ENCODE data around the gene CHCHD3. TPM values are rescaled to one million over a fixed set of nuclear protein-coding genes. Genes with fewer than 3 reads are reported as not detected.

Gene CHCHD3
- total RNA-seq, 4 donors from 2014 or later: 40.6 to 66.6 (median 48.1) TPM

GRCh38 chr7:132782777-132783640 is 298.9 kb downstream of the CHCHD3 start:
- Histone ChIP-seq H3K9me3 (no peaks in the 10 kb centered on the region), H3K36me3 (peaks cover 0 to 35% (median 0%) of the 10 kb centered on the region in 3 donors), H3K27me3 (no peaks in the 10 kb centered on the region), H3K4me1 (no peaks in the 10 kb centered on the region), H3K4me3 (no peak overlapping the region), H3K27ac (no peak overlapping the region)
- 93 to 96% methylated on average over 11 of the region's 11 CpGs for WGBS, 2 donors
- no peak for DNase-seq (ENCODE audit: low spot score in 2 of 2)
- TF ChIP-seq EP300 (IDR thresholded peaks at IDR 0.05) (no peak), POLR2A (IDR thresholded peaks at IDR 0.05) (no peak)

DNA sequence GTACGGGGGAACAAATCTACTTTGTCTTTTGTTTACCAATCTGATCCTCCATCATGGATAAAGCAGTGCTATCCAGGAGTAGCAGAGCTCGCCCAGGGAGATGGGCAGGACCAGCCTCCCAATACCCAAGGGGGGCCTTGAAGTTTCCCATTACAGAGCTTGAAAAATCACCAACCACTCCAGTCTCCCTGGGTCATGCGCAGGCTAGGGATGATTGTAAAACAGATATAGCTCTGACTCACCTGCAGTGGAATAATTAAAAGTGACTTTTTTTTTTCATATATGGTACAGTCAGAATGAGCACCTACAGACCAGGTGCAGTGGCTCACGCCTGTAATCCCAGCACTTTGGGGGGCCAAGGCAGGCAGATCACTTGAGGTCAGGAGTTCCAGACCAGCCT is 301.1 kb downstream of the CHCHD3 start:
- no peaks in the 10 kb centered on the region for H3K9me3 ChIP-seq
- H3K27me3 ChIP-seq: no peaks in the 10 kb centered on the region
- no peak for DNase-seq (ENCODE audit: low spot score in 2 of 2)
- H3K36me3 ChIP-seq: peaks cover 0 to 25% (median 0%) of the 10 kb centered on the region in 3 donors
- WGBS, 2 donors: 94 to 96% methylated on average over 4 of the region's 4 CpGs
- TF ChIP-seq EP300 (IDR thresholded peaks at IDR 0.05) (no peak), POLR2A (IDR thresholded peaks at IDR 0.05) (no peak)
- TF ChIP-seq, protein P1, sequence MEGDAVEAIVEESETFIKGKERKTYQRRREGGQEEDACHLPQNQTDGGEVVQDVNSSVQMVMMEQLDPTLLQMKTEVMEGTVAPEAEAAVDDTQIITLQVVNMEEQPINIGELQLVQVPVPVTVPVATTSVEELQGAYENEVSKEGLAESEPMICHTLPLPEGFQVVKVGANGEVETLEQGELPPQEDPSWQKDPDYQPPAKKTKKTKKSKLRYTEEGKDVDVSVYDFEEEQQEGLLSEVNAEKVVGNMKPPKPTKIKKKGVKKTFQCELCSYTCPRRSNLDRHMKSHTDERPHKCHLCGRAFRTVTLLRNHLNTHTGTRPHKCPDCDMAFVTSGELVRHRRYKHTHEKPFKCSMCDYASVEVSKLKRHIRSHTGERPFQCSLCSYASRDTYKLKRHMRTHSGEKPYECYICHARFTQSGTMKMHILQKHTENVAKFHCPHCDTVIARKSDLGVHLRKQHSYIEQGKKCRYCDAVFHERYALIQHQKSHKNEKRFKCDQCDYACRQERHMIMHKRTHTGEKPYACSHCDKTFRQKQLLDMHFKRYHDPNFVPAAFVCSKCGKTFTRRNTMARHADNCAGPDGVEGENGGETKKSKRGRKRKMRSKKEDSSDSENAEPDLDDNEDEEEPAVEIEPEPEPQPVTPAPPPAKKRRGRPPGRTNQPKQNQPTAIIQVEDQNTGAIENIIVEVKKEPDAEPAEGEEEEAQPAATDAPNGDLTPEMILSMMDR (IDR thresholded peaks at IDR 0.05): no peak
- H3K4me1 ChIP-seq: no peaks in the 10 kb centered on the region
- H3K27ac ChIP-seq: no peak overlapping the region
- H3K4me3 ChIP-seq: no peak overlapping the region

DNA sequence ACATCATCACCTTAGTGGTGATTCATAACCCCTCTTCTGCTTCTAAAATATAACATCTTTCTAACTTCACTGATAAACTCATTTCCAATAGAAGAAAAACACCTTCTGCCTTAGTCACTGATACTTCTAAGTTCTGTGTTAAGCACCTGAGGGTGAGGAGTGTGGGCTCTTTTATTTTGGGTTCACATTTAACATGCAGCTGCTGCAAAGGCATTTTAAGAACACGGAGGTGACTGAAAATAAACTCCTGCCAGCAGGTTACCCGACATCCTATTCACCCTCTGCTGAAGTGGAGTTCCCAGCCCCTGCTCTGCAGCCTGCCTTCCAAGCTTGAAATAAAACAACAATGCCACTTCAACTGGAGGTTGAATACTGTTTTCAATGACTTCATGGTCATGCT is 302.7 kb downstream of the CHCHD3 start:
- DNase-seq (ENCODE audit: low spot score in 2 of 2): no peak
- H3K36me3 ChIP-seq: peaks cover 0 to 15% (median 0%) of the 10 kb centered on the region in 3 donors
- 42 to 60% methylated on average over 2 of the region's 2 CpGs for WGBS, 2 donors
- TF ChIP-seq EP300 (IDR thresholded peaks at IDR 0.05) (no peak), POLR2A (IDR thresholded peaks at IDR 0.05) (no peak)
- TF ChIP-seq, protein P1 (IDR thresholded peaks at IDR 0.05): no peak
- H3K27me3 ChIP-seq: no peaks in the 10 kb centered on the region
- no peak overlapping the region for H3K4me3 ChIP-seq
- H3K4me1 ChIP-seq: no peaks in the 10 kb centered on the region
- no peak overlapping the region for H3K27ac ChIP-seq
- H3K9me3 ChIP-seq: no peaks in the 10 kb centered on the region

DNA sequence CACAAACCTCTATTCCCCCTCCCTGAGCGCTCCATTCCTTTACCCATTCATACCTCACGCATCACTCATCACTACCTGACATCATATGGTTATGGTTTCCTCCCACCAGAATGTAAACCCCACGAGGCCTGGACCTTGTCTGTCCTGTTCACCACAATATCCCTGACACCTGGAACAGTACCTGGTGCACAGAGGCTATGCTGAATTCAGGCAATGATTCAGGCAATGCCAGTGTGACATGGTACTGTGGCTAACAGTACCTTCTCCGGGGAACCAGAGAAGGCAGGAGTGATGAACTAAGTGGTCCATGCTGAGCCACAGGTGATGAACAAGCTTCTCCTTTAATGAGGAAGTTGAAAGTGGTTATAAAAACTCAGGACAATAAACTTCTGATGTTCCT is 303.1 kb downstream of the CHCHD3 start:
- 85% methylated on average over 4 of the region's 4 CpGs for WGBS, 2 donors

DNA sequence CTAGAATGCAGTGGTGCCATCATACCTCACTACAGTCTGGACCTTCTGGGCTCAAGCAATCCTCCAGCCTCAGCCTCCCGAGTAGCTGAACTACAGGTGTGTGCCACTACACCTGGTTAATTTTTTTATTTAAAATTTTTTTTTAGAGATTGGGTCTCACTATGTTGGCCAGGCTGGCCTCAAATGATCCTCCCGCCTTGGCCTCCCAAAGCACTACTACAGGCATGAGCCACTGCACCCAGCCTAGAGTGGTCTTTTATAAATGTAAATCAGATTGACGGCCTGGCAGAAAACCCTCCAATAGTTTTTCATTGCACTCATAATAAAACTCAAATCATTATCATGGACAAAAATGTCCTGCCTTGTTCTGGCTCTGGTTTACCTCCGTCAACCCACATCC is 303.9 kb downstream of the CHCHD3 start:
- no peak for TF ChIP-seq POLR2A (IDR thresholded peaks at IDR 0.05)
- TF ChIP-seq, protein P1 (IDR thresholded peaks at IDR 0.05): no peak
- TF ChIP-seq EP300 (IDR thresholded peaks at IDR 0.05): no peak
- 93 to 97% methylated on average over 4 of the region's 4 CpGs for WGBS, 2 donors

More for the DNA sequence above, 303.1 kb downstream of the CHCHD3 start:
- H3K4me1 ChIP-seq: no peaks in the 10 kb centered on the region
- DNase-seq (ENCODE audit: low spot score in 2 of 2): no peak
- no peaks in the 10 kb centered on the region for H3K9me3 ChIP-seq
- H3K36me3 ChIP-seq: peaks cover 0 to 11% (median 0%) of the 10 kb centered on the region in 3 donors
- H3K27me3 ChIP-seq: no peaks in the 10 kb centered on the region
- H3K27ac ChIP-seq: no peak overlapping the region
- TF ChIP-seq EP300 (IDR thresholded peaks at IDR 0.05): no peak
- TF ChIP-seq, protein P1 (IDR thresholded peaks at IDR 0.05): no peak
- no peak for TF ChIP-seq POLR2A (IDR thresholded peaks at IDR 0.05)
- no peak overlapping the region for H3K4me3 ChIP-seq

More for the DNA sequence above, 303.9 kb downstream of the CHCHD3 start:
- Histone ChIP-seq H3K4me3 (no peak overlapping the region), H3K27me3 (no peaks in the 10 kb centered on the region), H3K9me3 (no peaks in the 10 kb centered on the region), H3K36me3 (peaks cover 0 to 3% (median 0%) of the 10 kb centered on the region in 3 donors), H3K4me1 (no peaks in the 10 kb centered on the region), H3K27ac (no peak overlapping the region)
- no peak for DNase-seq (ENCODE audit: low spot score in 2 of 2)

All from tibial nerve (tissue), 4 donors.